WERI-Rb-1 (cell line): ENCODE data around the gene SRSF10.
A peak's percentile ranks its signal among the peaks of the same experiment; 100 is the strongest.

ENCODE experiments used
- DNase-seq: peaks from one replicate; pipeline ENCODE4 v3.0.0-alpha.2; 2020
- H3K27ac ChIP-seq: fragments of 250-450 bp; sonication (Bioruptor Pico); 2 replicates; pipeline ENCODE4 v1.5.1; 2020; ENCODE audit warnings: mild to moderate bottlenecking, moderate library complexity
- H3K27me3 ChIP-seq: fragments of 250-450 bp; sonication (Bioruptor Pico); 2 replicates; pipeline ENCODE4 v1.5.1; 2021; ENCODE audit warnings: mild to moderate bottlenecking, low read depth, moderate library complexity; ENCODE audit not compliant: insufficient read depth, severe bottlenecking
- H3K36me3 ChIP-seq: fragments of 250-450 bp; sonication (Bioruptor Pico); 2 replicates; pipeline ENCODE4 v1.5.1; 2020; ENCODE audit warnings: mild to moderate bottlenecking, moderate library complexity
- H3K4me3 ChIP-seq: 2 replicates; pipeline ENCODE4 v1.5.1; 2011; ENCODE audit warnings: low read depth, mild to moderate bottlenecking, control low read depth, low read length
- H3K9me3 ChIP-seq: fragments of 250-450 bp; sonication (Bioruptor Pico); 2 replicates; pipeline ENCODE4 v1.5.1; 2021; ENCODE audit warnings: mild to moderate bottlenecking, moderate library complexity; ENCODE audit not compliant: severe bottlenecking
- TF ChIP-seq, protein P1 (sequence below): IDR thresholded peaks from 2 replicates; pipeline ENCODE4 v1.5.1; 2011; ENCODE audit warnings: low read depth, mild to moderate bottlenecking, control low read depth, inconsistent platforms, low read length

SRSF10 gene

DNA sequence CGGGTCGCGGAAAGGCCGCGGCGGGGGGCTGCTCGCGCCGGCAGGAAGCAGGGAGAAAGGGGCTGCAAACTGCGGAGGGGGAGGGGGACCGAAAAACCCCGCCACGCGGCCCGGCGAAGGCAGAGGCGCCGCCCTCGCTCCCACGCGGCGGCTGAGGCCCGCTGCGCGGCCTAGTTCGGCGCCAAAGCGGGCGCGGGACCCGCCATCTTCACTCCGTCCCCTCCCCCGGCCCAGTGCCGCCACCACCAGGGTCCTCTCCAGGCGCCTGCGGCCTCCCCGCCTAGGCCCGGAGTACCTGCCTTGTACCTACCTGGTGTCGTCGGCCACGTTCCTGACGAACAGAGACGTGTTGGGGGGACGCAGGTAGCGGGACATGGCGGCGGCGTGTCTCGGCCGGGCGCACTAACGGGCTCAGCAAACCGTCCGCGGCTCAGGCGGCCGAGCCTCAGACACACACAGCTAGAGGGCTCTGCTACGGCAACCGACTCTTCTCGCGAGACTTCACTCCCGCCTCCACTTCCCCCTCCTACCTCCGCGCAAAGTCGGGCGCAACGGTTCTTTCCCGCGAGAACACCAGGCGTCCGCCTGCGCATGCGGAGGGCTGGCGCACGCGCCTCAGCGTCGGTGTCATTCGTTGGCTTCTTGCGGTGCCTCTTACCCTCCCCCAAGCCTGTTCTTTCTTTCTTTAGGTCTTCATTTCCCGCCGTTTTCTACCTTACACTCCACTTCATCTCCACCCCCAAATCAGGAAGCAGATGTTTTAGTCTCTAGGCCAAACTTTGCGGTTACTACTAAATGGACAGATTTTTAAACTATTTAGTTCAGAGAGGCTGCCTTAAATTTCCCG is at the start of gene SRSF10:
Gene SRSF10 (minus strand): TSS at position 447 of the 847 bp plus-strand sequence. CDS start 72 bp downstream, at position 375.
- Histone ChIP-seq H3K9me3 (no peaks in the 10 kb centered on the region), H3K27me3 (no peaks in the 10 kb centered on the region), H3K4me3 (peak within 1 kb of the TSS; percentile 94), H3K27ac (peak within 1 kb of the TSS; percentile 100), H3K36me3 (peaks cover 47% of the 10 kb centered on the region)
- TF ChIP-seq, protein P1, sequence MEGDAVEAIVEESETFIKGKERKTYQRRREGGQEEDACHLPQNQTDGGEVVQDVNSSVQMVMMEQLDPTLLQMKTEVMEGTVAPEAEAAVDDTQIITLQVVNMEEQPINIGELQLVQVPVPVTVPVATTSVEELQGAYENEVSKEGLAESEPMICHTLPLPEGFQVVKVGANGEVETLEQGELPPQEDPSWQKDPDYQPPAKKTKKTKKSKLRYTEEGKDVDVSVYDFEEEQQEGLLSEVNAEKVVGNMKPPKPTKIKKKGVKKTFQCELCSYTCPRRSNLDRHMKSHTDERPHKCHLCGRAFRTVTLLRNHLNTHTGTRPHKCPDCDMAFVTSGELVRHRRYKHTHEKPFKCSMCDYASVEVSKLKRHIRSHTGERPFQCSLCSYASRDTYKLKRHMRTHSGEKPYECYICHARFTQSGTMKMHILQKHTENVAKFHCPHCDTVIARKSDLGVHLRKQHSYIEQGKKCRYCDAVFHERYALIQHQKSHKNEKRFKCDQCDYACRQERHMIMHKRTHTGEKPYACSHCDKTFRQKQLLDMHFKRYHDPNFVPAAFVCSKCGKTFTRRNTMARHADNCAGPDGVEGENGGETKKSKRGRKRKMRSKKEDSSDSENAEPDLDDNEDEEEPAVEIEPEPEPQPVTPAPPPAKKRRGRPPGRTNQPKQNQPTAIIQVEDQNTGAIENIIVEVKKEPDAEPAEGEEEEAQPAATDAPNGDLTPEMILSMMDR = peak; percentile 45; the same call in 1 of the 2 replicates
- DNase-seq = peak; percentile 99

DNA sequence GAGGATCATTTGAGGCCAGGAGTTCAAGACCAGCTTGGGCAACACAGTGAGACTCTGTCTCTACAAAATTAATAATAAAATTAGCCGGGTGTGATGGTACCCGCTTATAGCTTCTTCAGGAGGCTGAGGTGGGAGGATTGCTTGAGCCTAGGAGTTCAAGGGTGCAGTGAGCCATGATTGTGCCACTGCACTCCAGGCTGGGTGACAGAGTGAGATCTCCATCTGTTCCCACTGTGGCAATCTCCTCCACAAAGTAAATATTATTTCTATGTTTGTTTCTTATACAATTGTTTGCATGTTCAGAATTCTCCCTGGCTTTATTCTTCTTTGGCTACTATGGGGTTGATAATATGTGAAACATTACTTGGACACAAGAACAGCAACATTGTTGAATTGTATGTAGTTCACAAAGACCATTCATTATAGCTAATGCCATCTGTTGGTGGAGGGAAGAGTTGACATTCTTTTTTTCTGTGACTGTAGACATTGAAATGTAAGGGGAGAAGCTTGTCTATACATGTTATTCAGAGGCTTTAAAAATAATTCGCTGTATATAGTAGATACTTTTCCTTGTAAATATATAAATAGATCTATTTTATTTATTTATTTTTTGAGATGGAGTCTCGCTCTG is 47.8 kb upstream of the SRSF10 start:
- H3K9me3 ChIP-seq = no peaks in the 10 kb centered on the region
- TF ChIP-seq, protein P1 = peak; percentile 27; the same call in 1 of the 2 replicates
- no peak overlapping the region for H3K4me3 ChIP-seq
- no peak overlapping the region for H3K27ac ChIP-seq
- no peak for DNase-seq
- no peaks in the 10 kb centered on the region for H3K36me3 ChIP-seq
- no peaks in the 10 kb centered on the region for H3K27me3 ChIP-seq

DNA sequence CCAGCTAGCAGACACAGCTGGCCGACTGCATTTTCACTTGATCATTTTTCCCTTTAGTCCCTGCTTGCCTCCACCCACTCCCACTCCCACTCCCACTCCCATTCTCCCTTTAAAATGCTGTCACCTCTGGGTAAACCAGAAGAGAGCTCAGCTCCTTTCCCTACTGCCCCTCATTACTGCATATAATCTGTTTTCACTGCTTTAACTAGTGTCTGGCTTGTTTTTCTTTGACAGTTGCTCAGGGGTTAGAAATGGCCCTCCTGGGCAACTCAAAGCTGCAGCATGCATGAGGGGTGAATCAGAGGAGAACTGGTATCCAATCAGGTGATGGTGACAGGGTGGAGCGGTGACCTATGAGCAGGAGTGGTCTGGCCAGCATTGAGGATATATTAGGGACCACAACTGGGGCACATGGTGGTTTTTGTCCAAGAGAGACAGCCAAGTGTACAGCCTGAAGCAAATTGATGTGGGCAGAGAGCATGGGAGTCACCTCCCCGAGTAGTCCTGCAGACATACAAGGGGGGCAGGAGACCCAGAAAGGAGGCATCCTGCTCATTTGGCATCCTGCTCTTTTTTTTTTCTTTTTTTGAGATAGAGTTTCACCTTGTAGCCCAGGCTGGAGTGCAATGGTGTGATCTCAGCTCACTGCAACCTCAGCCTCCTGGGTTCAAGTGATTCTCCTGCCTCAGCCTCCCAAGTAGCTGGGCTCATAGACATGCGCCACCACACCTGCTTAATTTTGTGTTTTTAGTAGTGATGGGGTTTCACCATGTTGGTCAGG is 42.6 kb upstream of the SRSF10 start:
- no peaks in the 10 kb centered on the region for H3K36me3 ChIP-seq
- DNase-seq = no peak
- H3K4me3 ChIP-seq = no peak overlapping the region
- TF ChIP-seq, protein P1 = no peak
- no peaks in the 10 kb centered on the region for H3K27me3 ChIP-seq
- no peak overlapping the region for H3K27ac ChIP-seq
- H3K9me3 ChIP-seq = no peaks in the 10 kb centered on the region

DNA sequence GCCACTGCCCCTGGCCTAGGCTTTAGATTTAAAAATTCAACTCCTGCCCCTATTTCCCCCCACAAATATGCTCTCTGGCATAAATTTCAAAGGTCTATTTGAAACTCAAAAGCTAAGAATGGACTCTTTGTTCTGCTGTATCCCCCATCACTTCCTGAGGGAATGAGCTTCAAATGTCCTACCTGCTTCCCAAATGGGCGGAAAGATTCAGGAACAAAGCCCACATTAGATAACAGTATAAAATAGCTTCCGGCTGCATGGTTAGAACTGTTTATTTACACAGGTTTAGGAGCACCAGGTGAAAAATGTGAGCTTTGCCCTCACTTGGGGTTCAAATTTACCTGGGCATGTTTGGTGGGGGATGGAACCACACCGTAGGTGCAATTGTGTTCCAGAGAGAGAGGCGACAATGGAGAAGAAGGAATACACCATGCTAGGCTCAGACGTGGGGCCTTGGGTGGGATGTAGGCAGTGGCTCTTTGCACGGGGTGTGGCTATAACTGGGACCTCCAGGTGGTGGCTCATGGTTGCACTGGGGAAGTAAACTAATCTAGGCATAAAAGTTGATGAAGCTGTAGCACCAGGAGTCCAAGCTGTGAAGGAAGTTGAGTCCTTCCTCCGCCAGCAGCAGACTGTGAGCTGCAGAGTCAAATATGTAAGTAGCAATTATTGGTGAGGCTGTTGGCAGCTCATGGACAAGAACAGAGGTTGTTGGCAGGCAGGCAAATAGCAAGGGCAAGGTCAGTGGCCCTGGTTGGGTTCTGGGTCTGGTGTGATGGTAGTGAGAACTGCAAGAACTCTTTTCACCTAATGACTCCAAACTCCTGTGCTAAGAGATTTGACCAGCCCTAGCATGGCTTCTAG is 41.5 kb upstream of the SRSF10 start:
- Histone ChIP-seq H3K27me3 (no peaks in the 10 kb centered on the region), H3K27ac (no peak overlapping the region), H3K36me3 (no peaks in the 10 kb centered on the region), H3K4me3 (no peak overlapping the region), H3K9me3 (no peaks in the 10 kb centered on the region)
- TF ChIP-seq, protein P1 = no peak
- no peak for DNase-seq

DNA sequence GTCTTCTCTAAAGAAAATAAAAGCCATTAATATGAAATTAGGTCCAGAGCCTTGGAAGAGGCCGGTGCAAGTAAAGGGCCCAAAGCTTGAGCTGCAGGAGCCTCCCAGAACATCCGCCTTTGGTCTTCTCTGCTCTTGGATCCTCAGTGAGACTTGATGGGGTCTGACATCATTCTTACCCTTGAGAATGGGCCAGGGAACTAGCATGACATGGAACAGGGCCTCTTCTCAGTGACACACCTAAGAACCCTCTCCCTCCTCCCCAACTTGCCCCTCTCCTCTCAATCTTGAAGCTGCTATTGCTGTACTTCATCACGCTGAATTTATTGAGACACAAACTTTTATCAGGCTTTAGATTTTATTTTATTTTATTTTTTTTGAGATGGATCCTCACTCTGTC is 40.3 kb upstream of the SRSF10 start:
- TF ChIP-seq, protein P1 = no peak
- Histone ChIP-seq H3K4me3 (no peak overlapping the region), H3K9me3 (no peaks in the 10 kb centered on the region), H3K27ac (no peak overlapping the region), H3K27me3 (no peaks in the 10 kb centered on the region), H3K36me3 (no peaks in the 10 kb centered on the region)
- no peak for DNase-seq
